OCI-LY7 (cell line): Measurements from ENCODE around the gene YLPM1. TPM values are rescaled to one million over a fixed set of nuclear protein-coding genes. Genes with fewer than 3 reads are reported as not detected.
"Not testable (repeated sequence)": the region's sequence is repeated elsewhere in the genome, so short reads cannot be mapped to it uniquely, and the experiment has no call there.

Source experiments
- BruUV-seq: library from RNA; stranded (reverse); fragments of 400-500 nt; replicated peaks from 2 replicates; lab custom pipeline; 2021; lab: Mats Ljungman, UMichigan
- CTCF ChIA-PET: fragments of 300-600 bp; sonication (Branson Sonifier 250); formaldehyde crosslinking; loops from one replicate; lab custom pipeline; 2022; ENCODE audit warnings: antibody characterized with exemption; ENCODE audit not compliant: unreplicated experiment; lab: Charles Lee
- POLR2A ChIA-PET: fragments of 300-600 bp; sonication (Branson Sonifier 250); formaldehyde crosslinking; loops from one replicate; lab custom pipeline; 2022; ENCODE audit warnings: antibody characterized with exemption; lab: Charles Lee
- DNase-seq: peaks from one replicate; pipeline ENCODE4 v3.0.0-alpha.2; 2015; ENCODE audit warnings: low spot score
- H2AFZ ChIP-seq: fragments of 200-600 bp; sonication (generic), shearing (Covaris generic); 2 replicates; pipeline ENCODE4 v1.6.1; 2014; ENCODE audit warnings: mild to moderate bottlenecking, antibody characterized with exemption, low read length, moderate library complexity
- H3K27ac ChIP-seq: fragments of 200-600 bp; sonication (generic); 2 replicates; pipeline ENCODE4 v1.5.1; 2014; ENCODE audit warnings: mixed run types, low read depth, mild to moderate bottlenecking, moderate library complexity, low read length, inconsistent platforms; ENCODE audit not compliant: poor library complexity, severe bottlenecking
- H3K36me3 ChIP-seq: fragments of 200-600 bp; sonication (generic); 2 replicates; pipeline ENCODE4 v1.6.1; 2014; ENCODE audit warnings: mild to moderate bottlenecking, antibody characterized with exemption, low read length, moderate library complexity, mixed read lengths; ENCODE audit not compliant: insufficient read depth
- H3K4me1 ChIP-seq: fragments of 200-600 bp; sonication (generic); 2 replicates; pipeline ENCODE4 v1.5.1; 2014; ENCODE audit warnings: mild to moderate bottlenecking, low read length; ENCODE audit not compliant: insufficient read depth, poor library complexity, severe bottlenecking
- H3K4me2 ChIP-seq: fragments of 200-600 bp; sonication (generic); 2 replicates; pipeline ENCODE4 v1.6.1; 2014; ENCODE audit warnings: mild to moderate bottlenecking, low read length
- H3K4me3 ChIP-seq: fragments of 200-600 bp; sonication (generic); 2 replicates; pipeline ENCODE4 v1.5.1; 2014; ENCODE audit warnings: mild to moderate bottlenecking, low read depth, low read length; ENCODE audit not compliant: poor library complexity, severe bottlenecking
- H3K79me2 ChIP-seq: fragments of 200-600 bp; sonication (generic); 2 replicates; pipeline ENCODE4 v1.6.1; 2016; ENCODE audit warnings: low read depth, mild to moderate bottlenecking, low read length, moderate library complexity, mixed read lengths; ENCODE audit not compliant: insufficient read depth
- H3K9me2 ChIP-seq: fragments of 200-600 bp; sonication (generic); 2 replicates; pipeline ENCODE4 v1.6.1; 2016; ENCODE audit warnings: mild to moderate bottlenecking, low read length, mixed read lengths; ENCODE audit not compliant: insufficient read depth
- H3K9me3 ChIP-seq: fragments of 200-600 bp; sonication (generic); 2 replicates; pipeline ENCODE4 v1.6.1; 2014; ENCODE audit warnings: mild to moderate bottlenecking, mixed run types, low read length, mixed read lengths
- H4K20me1 ChIP-seq: fragments of 200-600 bp; sonication (generic); 2 replicates; pipeline ENCODE4 v1.6.1; 2014; ENCODE audit warnings: mild to moderate bottlenecking, antibody characterized with exemption, low read length, moderate library complexity, mixed read lengths; ENCODE audit not compliant: insufficient read depth
- EZH2phosphoT487 ChIP-seq: fragments of 200-600 bp; sonication (generic); IDR thresholded peaks from 2 replicates; pipeline ENCODE4 v1.6.1; 2018; ENCODE audit warnings: low read depth, borderline replicate concordance, mild to moderate bottlenecking, mixed run types, antibody characterized with exemption, low read length, moderate library complexity, mixed read lengths
- intact Hi-C: fragments of 100-400 bp; cut with micrococcal nuclease; formaldehyde crosslinking; loops from one replicate; pipeline ENCODE4 v1.10.0; 2022; ENCODE audit not compliant: unreplicated experiment
- total RNA-seq, 2 experiments: library from RNA; depleted of rRNA in 1 of 2; stranded (reverse); fragments of >200 nt in 1 of 2; shearing (Covaris generic) in 1 of 2; gene quantifications; 2 replicates each; pipeline ENCODE4 v1.2.3, GENCODE V29; 2014 to 2022
- TF ChIP-seq, protein P1 (sequence below): fragments of 200-600 bp; sonication (generic); conservative IDR thresholded peaks from 2 replicates; pipeline ENCODE4 v1.5.1; 2014; ENCODE audit warnings: mild to moderate bottlenecking, antibody characterized with exemption, low read length, moderate library complexity, mixed read lengths

Gene YLPM1
- total RNA-seq, 2 experiments from 2014 or later, result 45.2 to 101 TPM

DNA sequence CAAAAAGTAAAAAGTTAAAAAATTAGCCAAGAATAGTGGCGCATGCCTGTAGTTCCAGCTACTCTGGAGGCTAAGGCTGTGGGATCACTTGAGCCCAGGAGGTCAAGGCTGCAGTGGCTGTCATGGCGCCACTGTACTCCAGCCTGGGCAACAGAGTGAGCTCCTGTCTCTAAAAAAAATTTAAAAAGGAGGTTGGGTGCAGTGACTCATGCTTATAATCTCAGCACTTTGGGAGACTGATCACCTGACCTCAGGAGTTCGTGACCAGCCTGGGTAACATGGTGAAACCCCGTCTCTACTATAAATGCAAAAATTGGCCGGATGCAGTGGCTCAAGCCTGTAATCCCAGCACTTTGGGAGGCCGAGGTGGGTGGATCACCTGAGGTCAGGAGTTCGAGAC is 8.2 kb upstream of the YLPM1 start:
- Histone ChIP-seq H3K4me3 (no peak overlapping the region), H3K4me2 (no peak overlapping the region), H3K79me2 (no peaks in the 10 kb centered on the region), H3K27ac (no peak overlapping the region), H3K4me1 (no peaks in the 10 kb centered on the region), H3K36me3 (no peaks in the 10 kb centered on the region), H3K9me2 (no peaks in the 10 kb centered on the region), H4K20me1 (no peaks in the 10 kb centered on the region), H3K9me3 (no peaks in the 10 kb centered on the region), H2AFZ (no peak overlapping the region)
- POLR2A ChIA-PET, result interaction anchor here (1.2 to 1.6 kb wide), 2 partner anchors 9 to 137 kb away, joined by 3 to 4 read pairs; no protein-coding TSS in a partner anchor
- CTCF ChIA-PET, result no interaction called here
- intact Hi-C loops, result no loop called here
- DNase-seq, result no peak
- BruUV-seq, result no TSS peak
- no peak for TF ChIP-seq EZH2phosphoT487
- TF ChIP-seq, protein P1, sequence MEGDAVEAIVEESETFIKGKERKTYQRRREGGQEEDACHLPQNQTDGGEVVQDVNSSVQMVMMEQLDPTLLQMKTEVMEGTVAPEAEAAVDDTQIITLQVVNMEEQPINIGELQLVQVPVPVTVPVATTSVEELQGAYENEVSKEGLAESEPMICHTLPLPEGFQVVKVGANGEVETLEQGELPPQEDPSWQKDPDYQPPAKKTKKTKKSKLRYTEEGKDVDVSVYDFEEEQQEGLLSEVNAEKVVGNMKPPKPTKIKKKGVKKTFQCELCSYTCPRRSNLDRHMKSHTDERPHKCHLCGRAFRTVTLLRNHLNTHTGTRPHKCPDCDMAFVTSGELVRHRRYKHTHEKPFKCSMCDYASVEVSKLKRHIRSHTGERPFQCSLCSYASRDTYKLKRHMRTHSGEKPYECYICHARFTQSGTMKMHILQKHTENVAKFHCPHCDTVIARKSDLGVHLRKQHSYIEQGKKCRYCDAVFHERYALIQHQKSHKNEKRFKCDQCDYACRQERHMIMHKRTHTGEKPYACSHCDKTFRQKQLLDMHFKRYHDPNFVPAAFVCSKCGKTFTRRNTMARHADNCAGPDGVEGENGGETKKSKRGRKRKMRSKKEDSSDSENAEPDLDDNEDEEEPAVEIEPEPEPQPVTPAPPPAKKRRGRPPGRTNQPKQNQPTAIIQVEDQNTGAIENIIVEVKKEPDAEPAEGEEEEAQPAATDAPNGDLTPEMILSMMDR, result no peak

DNA sequence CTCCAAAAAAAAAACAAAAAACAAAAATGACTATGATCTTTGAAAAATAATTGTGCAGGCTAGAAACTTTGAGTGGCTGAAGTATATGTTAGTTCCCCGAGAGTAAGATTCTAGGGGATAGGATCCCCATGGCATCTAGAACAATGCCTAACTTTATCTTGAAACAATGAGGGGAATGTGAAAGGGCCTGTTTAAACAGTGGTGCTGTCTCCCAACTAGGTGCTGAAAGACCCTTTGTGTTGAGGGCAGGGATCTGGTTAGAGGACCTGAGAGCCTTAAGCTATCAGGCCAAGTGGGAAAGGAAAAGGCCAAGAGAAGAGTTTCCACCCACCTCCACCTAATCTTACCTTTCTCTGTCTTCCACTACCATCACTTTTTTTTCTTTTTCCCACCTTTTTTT is 6.8 kb upstream of the YLPM1 start:
- no TSS peak for BruUV-seq
- CTCF ChIA-PET, result no interaction called here
- H3K79me2 ChIP-seq, result no peaks in the 10 kb centered on the region
- POLR2A ChIA-PET, result interaction anchor here (0.6 to 1.5 kb wide), 3 partner anchors 22 to 46 kb away, joined by 3 read pairs; no protein-coding TSS in a partner anchor
- no peak overlapping the region for H3K27ac ChIP-seq
- H2AFZ ChIP-seq, result no peak overlapping the region
- intact Hi-C loops, result no loop called here
- TF ChIP-seq, protein P1, result no peak
- no peak for TF ChIP-seq EZH2phosphoT487
- H3K4me2 ChIP-seq, result no peak overlapping the region
- DNase-seq, result no peak
- no peak overlapping the region for H3K4me3 ChIP-seq
- no peaks in the 10 kb centered on the region for H3K4me1 ChIP-seq
- no peaks in the 10 kb centered on the region for H3K9me3 ChIP-seq
- no peaks in the 10 kb centered on the region for H4K20me1 ChIP-seq
- no peaks in the 10 kb centered on the region for H3K36me3 ChIP-seq
- no peaks in the 10 kb centered on the region for H3K9me2 ChIP-seq

DNA sequence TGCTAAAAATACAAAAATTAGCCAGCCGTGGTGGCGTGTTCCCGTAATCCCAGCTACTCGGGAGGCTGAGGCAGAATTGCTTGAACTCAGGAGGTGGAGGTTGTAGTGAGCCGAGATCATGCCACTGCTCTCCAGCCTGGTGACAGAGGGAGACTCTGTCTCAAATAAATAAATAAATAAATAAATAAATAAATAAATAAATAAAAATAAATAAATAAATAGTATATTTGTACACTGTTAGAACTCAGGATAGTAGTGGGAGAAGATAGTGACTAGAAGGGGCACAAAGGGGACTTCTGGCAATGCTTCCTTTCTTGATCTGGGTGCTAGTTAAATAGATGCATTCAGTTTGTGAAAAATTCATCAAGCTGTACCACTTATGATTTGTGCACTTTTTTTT is 4.6 kb upstream of the YLPM1 start:
- H3K9me3 ChIP-seq, H4K20me1 ChIP-seq, intact Hi-C loops, H3K27ac ChIP-seq, H2AFZ ChIP-seq, H3K9me2 ChIP-seq, DNase-seq, H3K4me2 ChIP-seq, H3K36me3 ChIP-seq, BruUV-seq, CTCF ChIA-PET, H3K79me2 ChIP-seq, H3K4me3 ChIP-seq: not testable (repeated sequence)
- POLR2A ChIA-PET, result interaction anchor here (1.1 to 1.2 kb wide), 2 partner anchors 48 to 74 kb away, joined by 3 read pairs; no protein-coding TSS in a partner anchor
- H3K4me1 ChIP-seq, result peaks cover 11% of the 10 kb centered on the region
